ENCODE measurements around the gene MFF.
A peak's percentile ranks its signal among the peaks of the same experiment; 100 is the strongest.

The MFF gene

GRCh38 chr2:227320305-227321094 is 4.6 kb upstream of the MFF start:
- H3K9me3 Mint-ChIP-seq = peaks cover 0 to 6% of the 10 kb centered on the region in 2 donors
- no peak for DNase-seq
- peaks cover 7% of the 10 kb centered on the region for H3K27me3 Mint-ChIP-seq
- no peak overlapping the region for H3K4me3 Mint-ChIP-seq
- H3K27ac Mint-ChIP-seq = no peak overlapping the region
- no peak for ATAC-seq
- peaks cover 21% of the 10 kb centered on the region for H3K4me1 Mint-ChIP-seq

DNA sequence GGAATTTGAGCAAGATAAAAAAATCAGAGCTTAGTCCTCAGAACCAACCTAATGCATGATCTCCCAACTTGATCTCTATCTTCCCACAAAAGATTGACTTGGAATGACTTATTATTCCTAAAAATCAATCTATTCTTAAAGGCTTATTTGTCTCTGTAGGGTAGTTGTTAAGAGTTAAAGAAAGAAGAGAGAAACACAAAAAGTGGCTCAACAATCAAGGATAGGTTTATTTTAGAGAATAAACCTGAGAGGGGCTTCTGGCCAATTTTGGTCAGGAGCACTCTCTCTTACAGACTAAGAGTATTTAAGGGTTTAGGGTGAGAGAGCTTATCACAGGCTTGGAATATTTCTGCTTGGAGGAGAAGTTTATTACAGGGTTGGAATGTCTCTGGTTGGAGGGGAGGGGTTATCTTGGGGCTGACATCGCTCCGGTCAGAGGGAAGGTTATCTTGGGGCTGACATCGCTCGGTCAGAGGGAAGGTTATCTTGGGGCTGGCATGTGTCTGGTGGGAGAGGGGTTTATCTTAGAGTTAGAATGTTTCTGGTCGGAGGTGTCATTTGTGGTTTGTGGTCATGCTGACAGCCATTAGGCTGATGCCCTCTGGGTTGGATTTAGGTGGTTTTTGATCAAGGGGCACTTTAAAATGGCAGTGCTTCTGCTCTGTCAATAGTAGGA is 2.4 kb upstream of the MFF start:
- Mint-ChIP-seq H3K27ac (peak overlapping the region in 1 of 2 donors; percentile 4), H3K27me3 (peaks cover 7% of the 10 kb centered on the region), H3K4me3 (no peak overlapping the region), H3K4me1 (peaks cover 40% of the 10 kb centered on the region), H3K9me3 (peaks cover 0 to 6% of the 10 kb centered on the region in 2 donors)
- DNase-seq (no peak), ATAC-seq (no peak)

DNA sequence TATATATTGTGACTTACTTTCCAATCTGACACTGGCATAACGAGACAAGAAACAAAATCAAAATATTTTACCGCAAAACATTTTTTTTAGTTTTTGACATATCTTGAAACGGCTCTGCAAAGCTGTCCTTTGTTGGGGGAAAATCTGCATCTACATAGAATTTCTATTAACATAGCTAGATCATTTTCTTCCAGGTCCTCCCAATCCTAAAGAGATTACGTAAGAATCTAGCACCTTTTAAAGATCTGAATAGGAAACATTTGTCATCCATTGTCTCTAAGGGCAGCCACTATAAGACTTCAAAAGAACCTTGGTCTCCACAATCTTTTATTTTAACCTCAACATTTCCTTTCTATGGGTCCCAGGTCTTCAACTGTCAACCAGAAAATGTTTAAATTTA is 1.2 kb upstream of the MFF start:
- Mint-ChIP-seq H3K4me3 (peak overlapping the region; percentile 90 to 94), H3K27me3 (peaks cover 7% of the 10 kb centered on the region), H3K27ac (no peak overlapping the region), H3K9me3 (peaks cover 0 to 6% of the 10 kb centered on the region in 2 donors), H3K4me1 (peaks cover 44% of the 10 kb centered on the region)
- no peak for DNase-seq
- no peak for ATAC-seq

DNA sequence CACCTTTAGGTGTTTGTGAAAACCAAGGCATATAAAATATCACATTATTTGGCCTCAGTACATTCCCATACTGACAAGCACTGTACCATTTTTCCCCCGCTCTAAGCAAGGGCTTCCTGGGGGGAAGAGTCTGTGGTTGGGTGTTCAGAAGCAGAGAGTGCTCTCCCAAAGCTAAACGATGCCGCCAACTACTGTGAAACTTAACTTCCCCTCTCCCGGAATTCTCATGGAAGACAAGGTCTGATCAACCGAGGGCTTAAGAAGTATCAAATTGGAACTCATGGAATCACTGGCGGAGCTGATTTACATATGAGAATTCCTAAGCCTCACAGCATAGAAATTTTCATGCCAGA is 433 bp upstream of the MFF start:
- H3K27ac Mint-ChIP-seq = no peak overlapping the region
- peaks cover 44% of the 10 kb centered on the region for H3K4me1 Mint-ChIP-seq
- DNase-seq (peak in 1 of 2 donors; percentile 5), ATAC-seq (no peak)
- peaks cover 7% of the 10 kb centered on the region for H3K27me3 Mint-ChIP-seq
- H3K9me3 Mint-ChIP-seq = peaks cover 0 to 6% of the 10 kb centered on the region in 2 donors
- H3K4me3 Mint-ChIP-seq = peak overlapping the region; percentile 90 to 94

DNA sequence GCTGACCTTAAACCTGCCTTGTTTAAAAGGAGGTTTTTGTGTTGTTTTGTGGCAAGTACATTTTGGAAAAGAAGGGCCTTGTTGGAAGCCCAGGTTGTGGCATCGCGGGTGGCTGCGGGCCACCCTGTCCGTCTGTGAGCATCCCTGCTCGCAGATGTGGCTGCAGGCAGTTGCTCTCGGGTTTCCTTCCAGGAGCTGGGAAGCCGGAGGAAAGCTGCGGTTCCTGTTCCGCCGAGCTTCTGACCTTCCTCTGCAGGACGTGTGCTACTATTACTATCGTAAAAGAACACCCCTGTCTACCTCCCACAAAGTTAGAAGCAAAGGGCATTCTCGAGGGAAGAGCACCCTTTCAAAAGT is 766 bp downstream of the MFF start:
- Mint-ChIP-seq H3K4me1 (peaks cover 44% of the 10 kb centered on the region), H3K27ac (peak overlapping the region; percentile 91 to 97), H3K9me3 (peaks cover 0 to 6% of the 10 kb centered on the region in 2 donors), H3K4me3 (peak overlapping the region; percentile 90 to 94), H3K27me3 (peaks cover 7% of the 10 kb centered on the region)
- no peak for ATAC-seq
- no peak for DNase-seq

DNA sequence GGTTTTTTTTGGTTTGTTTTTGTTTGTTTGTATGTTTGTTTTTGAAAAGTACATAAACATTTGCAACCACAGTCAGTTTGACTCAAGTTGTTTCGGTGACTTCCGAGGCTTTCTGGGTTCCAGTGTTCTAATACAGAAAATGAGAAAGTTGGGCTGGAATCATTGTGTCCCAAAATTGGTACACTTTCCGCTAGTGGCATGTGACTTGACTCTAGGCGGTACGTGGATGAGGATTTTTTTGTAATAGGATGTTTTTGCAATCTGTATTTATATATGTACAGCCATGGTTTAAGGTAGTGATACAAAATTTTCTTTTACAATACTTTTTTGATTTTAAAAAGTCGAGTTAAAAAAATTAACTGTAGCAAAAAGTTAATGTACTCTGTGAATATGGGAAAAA is 1.7 kb downstream of the MFF start:
- Mint-ChIP-seq H3K27me3 (peaks cover 7% of the 10 kb centered on the region), H3K27ac (no peak overlapping the region), H3K4me3 (peak overlapping the region in 1 of 2 donors; percentile 90), H3K9me3 (peaks cover 0 to 6% of the 10 kb centered on the region in 2 donors), H3K4me1 (peaks cover 44% of the 10 kb centered on the region)
- no peak for ATAC-seq
- no peak for DNase-seq

GRCh38 chr2:227335713-227336112 is 10.7 kb downstream of the MFF start:
- DNase-seq (no peak), ATAC-seq (no peak)
- H3K4me3 Mint-ChIP-seq = no peak overlapping the region
- H3K27ac Mint-ChIP-seq = peak overlapping the region in 1 of 2 donors; percentile 28
- peaks cover 6% of the 10 kb centered on the region for H3K4me1 Mint-ChIP-seq
- no peaks in the 10 kb centered on the region for H3K27me3 Mint-ChIP-seq
- no peaks in the 10 kb centered on the region for H3K9me3 Mint-ChIP-seq

DNA sequence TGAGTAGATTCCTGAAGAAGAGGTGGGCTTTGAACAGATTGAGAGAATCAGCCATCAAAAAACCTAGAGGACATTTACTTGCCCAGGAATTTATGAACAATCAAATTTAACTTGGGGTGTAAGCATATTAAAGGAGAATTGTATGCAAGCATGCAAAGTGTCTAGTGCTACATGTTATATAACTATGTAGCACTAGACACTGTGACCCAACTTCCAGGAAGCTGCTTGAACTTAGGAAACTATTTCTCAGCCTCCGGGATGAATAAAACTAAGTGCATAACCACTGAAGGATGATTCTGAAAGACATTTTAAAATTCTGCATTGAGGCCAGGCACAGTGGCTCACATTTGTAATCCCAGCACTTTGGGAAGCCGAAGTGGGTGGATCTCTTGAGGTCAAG is 12.4 kb downstream of the MFF start:
- no peak for ATAC-seq
- Mint-ChIP-seq H3K27ac (no peak overlapping the region), H3K4me3 (no peak overlapping the region), H3K27me3 (no peaks in the 10 kb centered on the region), H3K4me1 (peaks cover 2% of the 10 kb centered on the region), H3K9me3 (no peaks in the 10 kb centered on the region)
- DNase-seq = no peak

DNA sequence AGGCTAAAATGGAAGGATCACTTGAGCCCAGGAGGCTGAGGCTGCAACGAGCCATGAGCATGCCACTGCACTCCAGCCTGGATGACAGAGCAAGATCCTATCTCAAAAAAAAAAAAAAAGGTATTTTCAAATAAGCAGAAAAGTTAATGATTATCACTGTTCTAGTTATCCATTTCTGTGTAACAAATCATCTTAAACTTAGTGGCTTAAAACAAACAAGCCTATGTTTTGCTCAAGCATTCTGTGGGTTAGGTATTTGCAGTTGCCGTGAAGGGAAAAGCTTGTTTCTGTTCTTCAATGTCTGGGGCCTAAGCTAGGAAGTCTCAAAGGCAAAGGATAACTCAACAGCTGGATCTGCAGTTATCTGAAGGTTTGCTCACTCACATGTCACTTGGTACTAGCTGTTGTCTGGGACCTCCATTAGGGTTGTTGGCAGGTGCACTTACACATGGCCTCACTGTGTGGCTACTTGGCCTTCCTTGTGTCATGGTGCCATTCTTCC is 14.1 kb downstream of the MFF start:
- peak overlapping the region in 1 of 2 donors; percentile 63 for H3K27ac Mint-ChIP-seq
- DNase-seq (no peak), ATAC-seq (no peak)
- no peak overlapping the region for H3K4me3 Mint-ChIP-seq
- no peaks in the 10 kb centered on the region for H3K4me1 Mint-ChIP-seq
- no peaks in the 10 kb centered on the region for H3K9me3 Mint-ChIP-seq
- H3K27me3 Mint-ChIP-seq = no peaks in the 10 kb centered on the region

DNA sequence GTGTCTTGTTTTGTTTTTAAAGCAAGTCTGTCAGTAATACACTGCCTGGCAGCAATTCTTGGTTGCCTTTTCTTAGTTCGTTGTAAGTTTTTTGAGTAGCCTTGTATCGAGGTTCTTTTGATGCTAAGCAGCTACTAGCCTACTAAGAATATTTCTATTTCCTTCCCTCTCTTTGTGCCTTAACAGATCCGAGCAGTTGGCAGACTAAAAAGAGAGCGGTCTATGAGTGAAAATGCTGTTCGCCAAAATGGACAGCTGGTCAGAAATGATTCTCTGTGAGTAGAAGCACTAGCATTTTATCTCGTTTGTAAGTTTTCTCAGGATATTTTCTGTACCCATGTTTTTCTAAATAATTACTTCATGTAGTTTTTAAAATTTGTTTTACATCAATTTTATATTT is 15.1 kb downstream of the MFF start:
- no peaks in the 10 kb centered on the region for H3K27me3 Mint-ChIP-seq
- H3K9me3 Mint-ChIP-seq = no peaks in the 10 kb centered on the region
- DNase-seq = no peak
- H3K4me1 Mint-ChIP-seq = no peaks in the 10 kb centered on the region
- no peak overlapping the region for H3K4me3 Mint-ChIP-seq
- no peak for ATAC-seq
- H3K27ac Mint-ChIP-seq = no peak overlapping the region

DNA sequence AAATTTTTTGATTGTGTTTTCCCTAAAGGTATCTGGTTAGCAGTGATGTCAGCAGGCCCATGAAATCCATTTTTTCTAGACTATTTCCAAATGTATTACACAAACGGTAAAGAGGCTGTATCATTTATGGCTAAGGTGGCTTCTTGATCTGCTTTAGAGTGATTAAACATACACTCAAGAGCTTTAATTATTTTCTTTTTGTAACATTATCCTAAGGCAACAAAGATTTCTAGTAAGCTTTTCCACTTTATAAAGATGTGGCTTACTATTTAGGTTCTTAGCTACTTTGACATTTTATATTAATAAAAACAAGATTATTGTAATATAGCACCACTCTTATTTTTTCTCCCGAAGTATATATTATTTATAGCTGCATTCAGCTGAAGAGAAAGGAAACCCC is 16.5 kb downstream of the MFF start:
- ATAC-seq = no peak

GRCh38 chr2:227344231-227344630 is 19.2 kb downstream of the MFF start:
- no peaks in the 10 kb centered on the region for H3K9me3 Mint-ChIP-seq
- no peaks in the 10 kb centered on the region for H3K4me1 Mint-ChIP-seq
- no peak overlapping the region for H3K4me3 Mint-ChIP-seq
- no peak for ATAC-seq
- H3K27me3 Mint-ChIP-seq = no peaks in the 10 kb centered on the region
- no peak overlapping the region for H3K27ac Mint-ChIP-seq
- no peak for DNase-seq

More for the DNA sequence above, 16.5 kb downstream of the MFF start:
- Mint-ChIP-seq H3K4me3 (no peak overlapping the region), H3K27me3 (no peaks in the 10 kb centered on the region), H3K4me1 (no peaks in the 10 kb centered on the region), H3K27ac (no peak overlapping the region), H3K9me3 (no peaks in the 10 kb centered on the region)
- no peak for DNase-seq

DNA sequence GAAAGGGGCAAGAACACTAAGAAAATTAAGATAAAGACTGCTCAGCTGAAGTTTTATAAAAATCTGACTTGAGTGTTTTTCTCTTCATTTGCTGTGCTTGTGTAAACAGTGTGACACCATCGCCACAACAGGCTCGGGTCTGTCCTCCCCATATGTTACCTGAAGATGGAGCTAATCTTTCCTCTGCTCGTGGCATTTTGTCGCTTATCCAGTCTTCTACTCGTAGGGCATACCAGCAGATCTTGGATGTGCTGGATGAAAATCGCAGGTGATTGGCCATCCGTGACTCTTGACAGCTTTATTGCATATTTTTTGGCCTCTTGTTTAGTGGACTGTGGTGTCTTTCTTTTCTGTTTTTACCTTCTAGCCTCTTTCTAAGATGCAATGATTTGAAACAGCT is 22.1 kb downstream of the MFF start:
- Mint-ChIP-seq H3K27me3 (no peaks in the 10 kb centered on the region), H3K4me3 (no peak overlapping the region), H3K4me1 (peaks cover 16% of the 10 kb centered on the region), H3K9me3 (no peaks in the 10 kb centered on the region), H3K27ac (no peak overlapping the region)
- ATAC-seq (no peak), DNase-seq (no peak)

- Mint-ChIP-seq H3K4me3 (no peak overlapping the region), H3K4me1 (peaks cover 16% of the 10 kb centered on the region), H3K27me3 (no peaks in the 10 kb centered on the region), H3K9me3 (no peaks in the 10 kb centered on the region), H3K27ac (no peak overlapping the region)
- DNase-seq = no peak
- no peak for ATAC-seq
Observed at GRCh38 chr2:227348324-227348723, 23.3 kb downstream of the MFF start.

- ATAC-seq (no peak), DNase-seq (no peak)
- peaks cover 16% of the 10 kb centered on the region for H3K4me1 Mint-ChIP-seq
- no peaks in the 10 kb centered on the region for H3K27me3 Mint-ChIP-seq
- no peaks in the 10 kb centered on the region for H3K9me3 Mint-ChIP-seq
- H3K4me3 Mint-ChIP-seq = no peak overlapping the region
- no peak overlapping the region for H3K27ac Mint-ChIP-seq
Observed at GRCh38 chr2:227349989-227350612, 25.1 kb downstream of the MFF start.

DNA sequence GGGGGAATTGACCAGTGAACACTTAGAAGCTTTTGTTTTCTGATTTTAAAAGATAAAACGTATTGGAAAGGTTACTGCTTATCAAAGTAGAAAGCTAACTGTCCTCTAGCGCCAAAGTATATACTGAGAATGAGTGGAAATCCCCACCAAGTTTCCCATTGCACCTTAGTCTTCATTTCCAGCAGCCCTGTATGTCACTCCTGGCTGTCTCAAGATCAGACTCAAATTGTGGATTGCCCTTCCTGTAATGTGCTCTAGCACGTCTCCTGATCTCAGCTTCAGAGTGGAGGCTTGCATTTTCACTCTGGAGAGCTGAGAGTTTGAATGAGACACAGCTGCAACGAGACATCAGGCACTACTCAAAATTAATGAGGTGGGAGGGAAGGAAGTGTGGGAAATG is 26.6 kb downstream of the MFF start:
- no peaks in the 10 kb centered on the region for H3K27me3 Mint-ChIP-seq
- ATAC-seq (peak; percentile 70), DNase-seq (no peak)
- peak overlapping the region in 1 of 2 donors; percentile 35 for H3K4me3 Mint-ChIP-seq
- H3K4me1 Mint-ChIP-seq = peaks cover 16% of the 10 kb centered on the region
- peak overlapping the region; percentile 55 to 69 for H3K27ac Mint-ChIP-seq
- H3K9me3 Mint-ChIP-seq = no peaks in the 10 kb centered on the region
